Smooth muscle cell (in vitro differentiated cells): ENCODE data around the gene SMIM44. TPM values are rescaled to one million over a fixed set of nuclear protein-coding genes. Genes with fewer than 3 reads are reported as not detected.

Experiments used
- DNase-seq: peaks from one replicate; lab custom pipeline; 2025; ENCODE audit not compliant: unreplicated experiment; lab: John Stamatoyannopoulos, UW
- H2AFZ ChIP-seq: fragments of 200-600 bp; sonication (generic); 2 replicates; pipeline ENCODE4 v1.6.0; 2016; ENCODE audit warnings: antibody characterized with exemption, low read depth, mild to moderate bottlenecking
- H3F3A ChIP-seq: fragments of 200-600 bp; sonication (generic); 2 replicates; pipeline ENCODE4 v1.6.0; 2017; ENCODE audit warnings: antibody characterized with exemption, low read depth
- H3K27ac ChIP-seq: fragments of 200-600 bp; sonication (generic); 2 replicates; pipeline ENCODE4 v1.5.1; 2016; ENCODE audit warnings: low read depth, mild to moderate bottlenecking
- H3K27me3 ChIP-seq: fragments of 200-600 bp; sonication (generic); 2 replicates; pipeline ENCODE4 v1.6.1; 2016; ENCODE audit warnings: low read depth, mild to moderate bottlenecking
- H3K36me3 ChIP-seq: fragments of 200-600 bp; sonication (generic); 2 replicates; pipeline ENCODE4 v1.5.1; 2016; ENCODE audit warnings: low read depth
- H3K4me1 ChIP-seq: fragments of 200-600 bp; sonication (generic); 2 replicates; pipeline ENCODE4 v1.5.1; 2016; ENCODE audit warnings: low read depth
- H3K4me2 ChIP-seq: fragments of 200-600 bp; sonication (generic); 2 replicates; pipeline ENCODE4 v1.6.0; 2016; ENCODE audit warnings: mild to moderate bottlenecking
- H3K4me3 ChIP-seq: fragments of 200-600 bp; sonication (generic); 2 replicates; pipeline ENCODE4 v1.5.1; 2016; ENCODE audit warnings: mild to moderate bottlenecking
- H3K79me2 ChIP-seq: fragments of 200-600 bp; sonication (generic); 2 replicates; pipeline ENCODE4 v1.6.0; 2016; ENCODE audit warnings: low read depth, mild to moderate bottlenecking
- H3K9ac ChIP-seq: fragments of 200-600 bp; sonication (generic); 2 replicates; pipeline ENCODE4 v1.6.0; 2016; ENCODE audit warnings: low read depth
- H3K9me3 ChIP-seq: fragments of 200-600 bp; sonication (generic); replicated peaks from 2 replicates; pipeline ENCODE4 v1.5.1; 2016; ENCODE audit warnings: low read depth
- H4K20me1 ChIP-seq: fragments of 200-600 bp; sonication (generic); 2 replicates; pipeline ENCODE4 v1.6.0; 2016; ENCODE audit warnings: low read depth
- CTCF ChIP-seq: fragments of 200-600 bp; sonication (generic); IDR thresholded peaks from 2 replicates; pipeline ENCODE4 v1.5.1; 2017; ENCODE audit warnings: borderline replicate concordance, mild to moderate bottlenecking, antibody characterized with exemption; ENCODE audit not compliant: insufficient read depth, poor library complexity, severe bottlenecking
- WGBS: methylation state at CpG from one replicate; pipeline ENCODE4 v1.1.7; 2016; ENCODE audit warnings: low lambda C conversion rate; 5-methylcytosine and 5-hydroxymethylcytosine counted together
- polyA plus RNA-seq: library from polyadenylated mRNA; unstranded; fragments of >200 nt; fragmentation: Nextera tagmentation; extraction: Ambion mirVana; gene quantifications from 2 replicates; pipeline ENCODE4 v1.2.1, GENCODE V29; 2016
- total RNA-seq: library from RNA; depleted of rRNA; stranded (reverse); fragments of >200 nt; gene quantifications from 2 replicates; pipeline ENCODE4 v1.2.3, GENCODE V29; 2014

Gene SMIM44
- total and polyA plus RNA-seq, 2 experiments from 2014 or later, result not detected

GRCh38 chr19:3527238-3527910, 44.1 kb upstream of the SMIM44 start:
- H3K4me2 ChIP-seq, result no peak overlapping the region
- H3K9ac ChIP-seq, result no peak overlapping the region
- H3K79me2 ChIP-seq, result peaks cover 4% of the 10 kb centered on the region
- no peak overlapping the region for H3K27ac ChIP-seq
- no peaks in the 10 kb centered on the region for H3K36me3 ChIP-seq
- H3K4me3 ChIP-seq, result no peak overlapping the region
- TF ChIP-seq CTCF, result no peak
- no peaks in the 10 kb centered on the region for H3K4me1 ChIP-seq
- WGBS, result 98% methylated on average over 20 of the region's 21 CpGs
- no peaks in the 10 kb centered on the region for H3K27me3 ChIP-seq
- H3F3A ChIP-seq, result no peaks in the 10 kb centered on the region
- DNase-seq, result no peak
- H2AFZ ChIP-seq, result no peak overlapping the region
- H3K9me3 ChIP-seq, result no peaks in the 10 kb centered on the region
- peaks cover 57% of the 10 kb centered on the region for H4K20me1 ChIP-seq

- Histone ChIP-seq H3K9me3 (no peaks in the 10 kb centered on the region), H3K4me3 (no peak overlapping the region), H3K4me2 (no peak overlapping the region), H3K36me3 (no peaks in the 10 kb centered on the region), H2AFZ (no peak overlapping the region), H3K4me1 (no peaks in the 10 kb centered on the region), H4K20me1 (peaks cover 64% of the 10 kb centered on the region), H3F3A (no peaks in the 10 kb centered on the region), H3K27me3 (no peaks in the 10 kb centered on the region), H3K27ac (no peak overlapping the region), H3K79me2 (peaks cover 11% of the 10 kb centered on the region), H3K9ac (no peak overlapping the region)
- peak; percentile 27 for TF ChIP-seq CTCF
- DNase-seq, result no peak
- 97% methylated on average over 22 of the region's 28 CpGs for WGBS
Observed at GRCh38 chr19:3526507-3527237, 43.4 kb upstream of the SMIM44 start.

GRCh38 chr19:3524904-3525451, 41.7 kb upstream of the SMIM44 start:
- H3K9ac ChIP-seq, result no peak overlapping the region
- H3F3A ChIP-seq, result no peaks in the 10 kb centered on the region
- H3K27me3 ChIP-seq, result no peaks in the 10 kb centered on the region
- no peaks in the 10 kb centered on the region for H3K36me3 ChIP-seq
- no peak for DNase-seq
- no peak overlapping the region for H3K4me2 ChIP-seq
- H2AFZ ChIP-seq, result no peak overlapping the region
- H4K20me1 ChIP-seq, result peaks cover 81% of the 10 kb centered on the region
- no peaks in the 10 kb centered on the region for H3K4me1 ChIP-seq
- no peak overlapping the region for H3K27ac ChIP-seq
- TF ChIP-seq CTCF, result no peak
- 98% methylated on average over 20 of the region's 20 CpGs for WGBS
- no peaks in the 10 kb centered on the region for H3K9me3 ChIP-seq
- H3K79me2 ChIP-seq, result peaks cover 15% of the 10 kb centered on the region
- H3K4me3 ChIP-seq, result no peak overlapping the region
